SJCRH30 (cell line): ENCODE results near the gene PVRIG. TPM values are rescaled to one million over a fixed set of nuclear protein-coding genes. Genes with fewer than 3 reads are reported as not detected.
A peak's percentile ranks its signal among the peaks of the same experiment; 100 is the strongest.
"Not testable (repeated sequence)": the region's sequence is repeated elsewhere in the genome, so short reads cannot be mapped to it uniquely, and the experiment has no call there.

ENCODE experiments used
- DNase-seq, 2 experiments: peaks; one replicate each; pipeline ENCODE4 v3.0.0-alpha.2; 2015 to 2020
- H3K27ac ChIP-seq: fragments of 250-450 bp; sonication (Bioruptor Pico); 2 replicates; pipeline ENCODE4 v1.5.1; 2020; ENCODE audit warnings: mild to moderate bottlenecking, moderate library complexity
- H3K27me3 ChIP-seq: fragments of 250-450 bp; sonication (Bioruptor Pico); 2 replicates; pipeline ENCODE4 v1.5.1; 2020; ENCODE audit warnings: mild to moderate bottlenecking, moderate library complexity
- H3K36me3 ChIP-seq: fragments of 250-450 bp; sonication (Bioruptor Pico); 2 replicates; pipeline ENCODE4 v1.5.1; 2020; ENCODE audit warnings: mild to moderate bottlenecking, moderate library complexity
- H3K4me1 ChIP-seq: fragments of 250-450 bp; sonication (Bioruptor Pico); 2 replicates; pipeline ENCODE4 v1.5.1; 2020; ENCODE audit warnings: mild to moderate bottlenecking, moderate library complexity
- H3K4me3 ChIP-seq: fragments of 250-450 bp; sonication (Bioruptor Pico); 2 replicates; pipeline ENCODE4 v1.5.1; 2020; ENCODE audit warnings: mild to moderate bottlenecking, moderate library complexity
- H3K9me3 ChIP-seq: fragments of 250-450 bp; sonication (Bioruptor Pico); replicated peaks from 2 replicates; pipeline ENCODE4 v1.5.1; 2020; ENCODE audit warnings: mild to moderate bottlenecking, moderate library complexity
- total RNA-seq: library from RNA; depleted of rRNA; stranded (reverse); fragments of >200 nt; shearing (Covaris generic); gene quantifications from 2 replicates; pipeline ENCODE4 v1.2.3, GENCODE V29; 2014; rRNA removed

PVRIG gene
- total RNA-seq = not detected in 2 replicates

- H3K4me3 ChIP-seq, DNase-seq, H3K27me3 ChIP-seq, H3K36me3 ChIP-seq, H3K9me3 ChIP-seq, H3K4me1 ChIP-seq, H3K27ac ChIP-seq: not testable (repeated sequence)
Measured at GRCh38 chr7:100219801-100220585, at the start of gene PVRIG. Gene PVRIG (plus strand): TSS chr7:100219949. CDS start chr7:100219971, 22 bp downstream.

- Histone ChIP-seq H3K36me3 (peaks cover 8% of the 10 kb centered on the region), H3K27me3 (no peaks in the 10 kb centered on the region), H3K9me3 (no peaks in the 10 kb centered on the region), H3K4me3 (no peak overlapping the region), H3K27ac (no peak overlapping the region), H3K4me1 (peaks cover 13% of the 10 kb centered on the region)
- DNase-seq = no peak
Measured at GRCh38 chr7:100170101-100170897, 49.5 kb upstream of the PVRIG start.

- Histone ChIP-seq H3K4me3 (no peak overlapping the region), H3K4me1 (peaks cover 13% of the 10 kb centered on the region), H3K27me3 (no peaks in the 10 kb centered on the region), H3K27ac (no peak overlapping the region), H3K9me3 (no peaks in the 10 kb centered on the region), H3K36me3 (peaks cover 8% of the 10 kb centered on the region)
- no peak for DNase-seq
Measured at GRCh38 chr7:100171087-100171681, 48.6 kb upstream of the PVRIG start.

GRCh38 chr7:100171840-100172239 lies 47.9 kb upstream of the PVRIG start:
- Histone ChIP-seq H3K27me3 (no peaks in the 10 kb centered on the region), H3K4me1 (peaks cover 16% of the 10 kb centered on the region), H3K9me3 (no peaks in the 10 kb centered on the region), H3K27ac (no peak overlapping the region), H3K4me3 (no peak overlapping the region), H3K36me3 (peaks cover 8% of the 10 kb centered on the region)
- no peak for DNase-seq

- Histone ChIP-seq H3K9me3 (no peaks in the 10 kb centered on the region), H3K27ac (no peak overlapping the region), H3K27me3 (no peaks in the 10 kb centered on the region), H3K4me3 (no peak overlapping the region), H3K4me1 (peaks cover 8% of the 10 kb centered on the region; the same call in 1 of the 2 replicates), H3K36me3 (peaks cover 8% of the 10 kb centered on the region)
- DNase-seq = no peak
Measured at GRCh38 chr7:100173806-100174495, 45.8 kb upstream of the PVRIG start.

DNA sequence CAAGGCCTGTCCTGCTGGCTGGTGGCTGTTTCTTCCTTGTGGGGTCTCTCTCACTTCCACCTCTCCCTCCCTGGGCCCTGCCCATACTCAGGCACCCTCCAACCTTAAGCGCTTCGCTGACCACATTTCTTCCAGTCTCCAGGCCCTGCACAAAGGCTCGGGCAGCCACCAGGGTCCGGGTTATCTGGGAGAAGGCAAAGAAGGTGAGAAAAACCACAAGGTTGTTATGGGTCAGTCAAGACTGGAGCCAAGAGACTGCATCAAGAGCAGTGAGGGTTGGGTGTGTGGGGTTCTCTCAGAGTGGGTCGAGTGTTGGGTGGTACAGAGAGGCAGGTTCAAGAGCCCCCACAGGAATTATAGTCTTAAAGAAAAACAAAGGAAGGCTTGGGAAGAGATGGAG lies 45.2 kb upstream of the PVRIG start:
- H3K27me3 ChIP-seq = no peaks in the 10 kb centered on the region
- H3K4me1 ChIP-seq = peaks cover 4% of the 10 kb centered on the region; the same call in 1 of the 2 replicates
- H3K27ac ChIP-seq = no peak overlapping the region
- H3K4me3 ChIP-seq = no peak overlapping the region
- peaks cover 8% of the 10 kb centered on the region for H3K36me3 ChIP-seq
- DNase-seq = no peak
- H3K9me3 ChIP-seq = no peaks in the 10 kb centered on the region

DNA sequence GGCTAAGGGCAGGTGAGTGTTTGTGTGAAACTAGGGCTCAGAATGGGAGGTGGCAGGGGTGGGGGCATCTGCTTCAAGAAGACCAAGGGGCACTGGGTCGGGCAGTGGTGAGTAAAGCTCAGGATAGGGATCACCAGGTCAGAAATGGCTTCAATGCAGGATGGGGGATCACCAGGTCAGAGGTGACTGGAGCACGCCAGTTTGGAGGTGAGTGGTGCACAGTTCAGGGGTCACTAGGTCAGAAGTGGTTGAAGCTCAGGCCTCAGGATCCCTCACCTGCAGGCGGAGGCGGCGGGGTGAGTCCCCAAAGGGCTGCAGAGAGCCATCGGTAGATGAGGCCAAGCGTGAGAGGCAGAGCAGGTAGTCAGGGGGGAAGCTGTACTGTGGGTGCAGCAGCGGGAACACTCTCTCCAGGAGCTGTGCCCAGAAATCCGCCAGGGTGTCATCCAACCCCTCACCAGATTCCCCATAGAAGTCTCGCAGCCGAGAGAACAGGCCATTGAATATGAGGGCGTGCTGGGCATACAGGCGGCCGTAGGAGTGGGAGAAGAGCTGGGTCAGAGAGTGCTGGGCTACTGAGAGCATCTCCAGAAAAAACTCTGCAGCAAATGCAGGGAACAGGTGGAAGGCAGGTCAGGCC lies 44.3 kb upstream of the PVRIG start:
- no peak overlapping the region for H3K27ac ChIP-seq
- H3K4me3 ChIP-seq = no peak overlapping the region
- peaks cover 8% of the 10 kb centered on the region for H3K36me3 ChIP-seq
- H3K9me3 ChIP-seq = no peaks in the 10 kb centered on the region
- 0 out of 2 replicates have a peak, but pooled peaks cover 3% of the 10 kb centered on the region for H3K4me1 ChIP-seq
- DNase-seq = no peak
- no peaks in the 10 kb centered on the region for H3K27me3 ChIP-seq

DNA sequence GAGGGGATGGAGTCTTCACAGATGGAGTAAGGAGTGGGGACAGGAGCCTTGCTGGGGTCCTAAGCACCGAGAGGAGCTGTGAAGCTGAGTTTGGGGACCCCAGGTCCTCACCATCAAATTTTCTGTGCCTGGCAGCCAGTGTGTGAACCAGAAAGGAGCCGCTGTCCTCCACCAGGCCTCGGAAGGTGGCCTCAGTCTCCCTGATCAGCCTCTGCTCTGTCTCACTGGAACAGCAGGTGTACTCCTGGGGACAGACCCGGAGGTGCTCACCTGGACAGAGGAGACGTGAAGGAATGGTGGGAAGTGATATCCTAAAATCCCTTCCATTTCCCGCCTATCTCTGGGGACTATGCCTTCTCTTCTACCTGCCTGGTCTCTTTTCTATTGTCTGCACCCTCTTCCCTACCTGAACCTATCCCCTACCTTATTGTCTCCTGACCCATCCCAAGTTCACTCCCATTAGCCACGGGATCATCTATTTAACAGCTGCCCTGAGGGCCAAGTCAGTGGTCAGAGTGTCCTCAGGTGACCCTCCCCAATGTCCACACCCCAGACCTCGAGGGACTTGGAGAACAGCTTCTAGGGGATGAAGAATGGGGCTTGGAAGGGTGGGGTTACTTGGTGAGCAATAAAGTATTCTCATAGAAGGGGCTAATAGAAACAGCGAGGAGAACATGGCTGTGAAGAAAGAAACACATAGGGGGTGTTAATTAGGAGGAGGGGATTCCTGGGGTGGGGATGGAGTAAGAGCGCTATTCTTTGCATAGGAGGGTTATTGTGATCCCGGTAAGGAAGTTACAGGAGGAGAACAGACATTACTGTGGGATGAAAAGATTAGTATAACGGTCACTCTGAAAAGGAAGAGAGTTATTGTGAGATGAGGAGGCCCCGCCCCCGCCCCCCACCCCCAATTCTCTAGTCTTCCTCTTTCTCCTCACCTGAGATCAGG lies 43.4 kb upstream of the PVRIG start:
- Histone ChIP-seq H3K27ac (peak overlapping the region; percentile 45), H3K27me3 (no peaks in the 10 kb centered on the region), H3K36me3 (peaks cover 8% of the 10 kb centered on the region), H3K4me3 (peak overlapping the region; percentile 83), H3K4me1 (0 out of 2 replicates have a peak, but pooled peaks cover 3% of the 10 kb centered on the region), H3K9me3 (no peaks in the 10 kb centered on the region)
- peak in 1 of 2 experiments; percentile 24 for DNase-seq

DNA sequence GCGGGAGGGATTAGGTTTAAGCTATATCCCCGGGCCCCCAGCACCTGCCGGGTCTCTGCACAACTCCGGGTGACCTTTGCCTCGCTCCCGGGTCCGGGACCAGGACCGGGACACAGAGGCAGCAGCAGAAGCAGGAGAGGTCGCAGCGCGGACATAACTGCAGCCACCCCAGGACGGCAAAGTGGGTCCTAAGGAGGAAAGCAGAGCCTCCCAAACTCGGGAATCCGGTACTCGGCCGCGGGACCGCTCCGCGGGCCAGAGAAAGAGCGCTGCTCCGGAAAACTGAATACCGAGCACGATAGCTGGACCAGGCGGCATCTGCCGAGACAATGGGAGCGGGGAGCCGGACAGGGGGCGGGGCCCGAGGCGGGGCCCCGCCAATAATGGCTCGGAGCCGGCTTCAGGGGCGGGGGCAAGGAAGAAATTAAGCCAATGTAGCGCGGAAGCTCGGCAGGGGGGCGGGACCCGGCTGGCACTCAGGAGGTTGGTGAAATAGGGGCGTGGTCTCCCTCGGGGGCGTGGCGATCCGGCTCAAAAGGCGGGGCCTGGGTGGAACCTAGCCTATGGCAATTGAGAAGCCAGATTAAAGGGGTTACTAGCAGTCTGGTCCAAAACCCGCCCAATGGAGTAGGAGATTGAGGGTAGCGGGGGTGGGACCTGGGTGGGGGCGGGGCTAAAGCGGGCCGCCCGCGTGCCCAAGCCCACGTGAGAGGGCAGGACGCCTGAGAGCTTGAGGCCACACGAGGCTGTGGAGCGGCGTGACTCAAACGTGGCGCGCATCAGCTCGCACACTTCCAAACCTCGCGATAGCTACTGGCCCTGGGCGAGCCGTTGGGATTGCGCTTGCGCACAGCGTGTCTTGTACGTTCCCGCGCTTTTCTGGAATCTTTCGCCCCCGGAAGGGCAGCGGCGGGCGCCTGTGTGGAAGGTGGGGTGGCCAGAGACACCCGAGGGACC lies 42.4 kb upstream of the PVRIG start, which contains the start of the genes GPC2 and STAG3:
Gene GPC2, minus strand, starts transcription at position 337 of the 957 bp plus-strand sequence. Its CDS starts 182 bp downstream, at position 155.
Gene STAG3, plus strand, starts transcription at position 874 of the 957 bp plus-strand sequence. CDS start 2,639 bp downstream, outside the sequence.
- Histone ChIP-seq H3K27ac (peak within 1 kb of the TSS; percentile 45), H3K4me1 (0 out of 2 replicates have a peak, but pooled peaks cover 3% of the 10 kb centered on the region), H3K4me3 (peak within 1 kb of the TSS; percentile 83), H3K27me3 (no peaks in the 10 kb centered on the region), H3K9me3 (no peaks in the 10 kb centered on the region), H3K36me3 (peaks cover 8% of the 10 kb centered on the region)
- DNase-seq = peak; percentile 99

- H3K9me3 ChIP-seq, DNase-seq, H3K27me3 ChIP-seq, H3K4me1 ChIP-seq, H3K4me3 ChIP-seq, H3K36me3 ChIP-seq, H3K27ac ChIP-seq: not testable (repeated sequence)
Measured at GRCh38 chr7:100180084-100180483, 39.7 kb upstream of the PVRIG start.

- H3K4me3 ChIP-seq, H3K36me3 ChIP-seq, H3K27ac ChIP-seq, DNase-seq, H3K27me3 ChIP-seq, H3K4me1 ChIP-seq, H3K9me3 ChIP-seq: not testable (repeated sequence)
Measured at GRCh38 chr7:100182616-100183015, 37.1 kb upstream of the PVRIG start.

GRCh38 chr7:100183090-100183489 lies 36.7 kb upstream of the PVRIG start:
- H3K27me3 ChIP-seq, H3K36me3 ChIP-seq, DNase-seq, H3K4me3 ChIP-seq, H3K4me1 ChIP-seq, H3K27ac ChIP-seq, H3K9me3 ChIP-seq: not testable (repeated sequence)
